ENCODE results near the gene PBRM1. TPM values are rescaled to one million over a fixed set of nuclear protein-coding genes. Genes with fewer than 3 reads are reported as not detected.
A peak's percentile ranks its signal among the peaks of the same experiment; 100 is the strongest.

The PBRM1 gene
- total RNA-seq, 1 donor from 2014 or later: 131 TPM

- H3K36me3 Mint-ChIP-seq (ENCODE audit: insufficient read depth): peaks cover 1% of the 10 kb centered on the region
- no peak for DNase-seq (ENCODE audit: low spot score, unreplicated experiment)
Measured at GRCh38 chr3:52532517-52532837, 153.2 kb downstream of the PBRM1 start.

DNA sequence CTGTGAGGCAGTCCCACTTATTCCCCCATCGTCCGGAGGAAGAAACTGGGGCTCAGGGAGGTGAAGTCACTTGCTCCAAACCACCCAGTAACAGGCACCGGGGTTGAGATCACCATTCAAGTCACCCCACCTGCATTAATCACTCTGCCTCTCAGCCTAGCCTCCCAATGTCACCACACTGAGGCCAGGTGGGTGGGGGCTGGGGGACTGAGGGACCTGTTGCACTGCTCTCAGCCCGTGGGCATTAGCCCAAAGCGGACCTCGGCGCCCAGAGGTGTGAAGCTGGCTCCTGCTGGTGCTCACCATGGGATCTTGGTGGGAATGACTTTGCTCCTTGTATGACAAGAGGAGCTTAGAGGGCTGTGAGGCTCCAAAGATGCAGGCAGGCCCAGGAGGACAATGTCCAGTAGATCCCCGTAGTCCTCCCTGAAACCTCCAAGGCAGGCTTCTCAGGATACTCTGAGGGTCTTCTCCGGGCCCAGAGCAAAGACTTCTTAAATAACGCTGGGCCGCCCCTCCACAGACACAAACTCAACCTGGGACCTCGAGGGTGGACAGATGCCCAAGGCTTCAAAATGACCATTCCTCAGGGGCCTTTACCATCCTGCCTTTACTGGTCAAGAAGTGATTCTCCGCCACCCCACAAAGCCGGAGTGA is 153.7 kb downstream of the PBRM1 start:
- H3K27ac Mint-ChIP-seq: peak overlapping the region; percentile 52

More at GRCh38 chr3:52532517-52532837, 153.2 kb downstream of the PBRM1 start:
- peaks cover 26% of the 10 kb centered on the region for H3K4me1 Mint-ChIP-seq (ENCODE audit: low read depth)
- H3K9me3 Mint-ChIP-seq (ENCODE audit: low read depth): no peaks in the 10 kb centered on the region
- H3K4me3 Mint-ChIP-seq (ENCODE audit: low read depth): peak overlapping the region; percentile 82
- no peaks in the 10 kb centered on the region for H3K27me3 Mint-ChIP-seq
- peak overlapping the region; percentile 52 for H3K27ac Mint-ChIP-seq
- no peak for TF ChIP-seq CTCF (IDR thresholded peaks at IDR 0.05; ENCODE audit: unreplicated experiment)

DNA sequence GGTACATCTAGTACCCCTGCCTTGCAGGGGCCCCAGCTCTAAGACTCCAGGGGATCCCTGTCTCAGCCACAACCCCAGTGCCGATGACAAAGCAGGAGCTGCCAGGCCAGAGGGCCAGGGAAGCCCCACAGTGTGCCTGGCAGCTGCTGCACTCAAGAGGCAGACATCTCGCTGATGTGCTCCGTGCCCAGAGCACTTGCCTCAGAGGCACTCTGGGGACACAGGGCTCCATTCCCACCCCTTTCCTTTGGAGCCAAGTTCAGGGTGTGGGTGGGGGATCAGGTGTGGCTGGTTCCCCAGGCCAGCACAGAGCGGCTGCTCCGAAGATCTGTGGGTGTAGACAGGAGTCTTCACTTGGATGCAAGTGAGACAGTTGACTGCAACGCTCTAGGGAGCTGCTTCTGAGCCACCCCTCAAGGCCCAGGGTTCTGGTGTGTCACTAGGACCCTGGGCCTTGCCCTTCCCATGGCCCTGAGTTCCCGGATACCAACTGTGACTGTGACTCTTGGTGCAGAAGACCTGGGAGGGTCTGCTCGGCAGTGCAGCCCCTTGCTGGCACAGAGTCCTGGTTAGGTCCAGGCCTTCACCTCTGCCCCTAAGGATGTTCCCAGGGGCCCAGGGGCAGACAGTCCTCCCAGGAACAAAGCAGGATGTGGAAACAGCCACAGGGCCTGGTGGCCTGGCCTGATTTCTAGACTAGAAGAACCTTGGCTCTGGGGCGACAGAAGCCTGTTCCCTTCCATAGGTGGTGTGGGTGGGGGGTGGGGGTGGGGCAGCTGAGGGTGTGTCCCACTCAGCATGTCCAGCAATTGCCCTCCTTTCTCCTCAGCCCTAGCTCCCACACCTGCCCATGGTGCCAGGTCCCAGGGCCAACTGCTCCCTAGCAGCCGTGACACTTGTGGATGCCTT is 154.5 kb downstream of the PBRM1 start:
- H3K4me1 Mint-ChIP-seq (ENCODE audit: low read depth): peaks cover 19% of the 10 kb centered on the region
- H3K36me3 Mint-ChIP-seq (ENCODE audit: insufficient read depth): peaks cover 3% of the 10 kb centered on the region
- no peak for DNase-seq (ENCODE audit: low spot score, unreplicated experiment)
- H3K4me3 Mint-ChIP-seq (ENCODE audit: low read depth): no peak overlapping the region
- no peak for TF ChIP-seq CTCF (IDR thresholded peaks at IDR 0.05; ENCODE audit: unreplicated experiment)
- no peaks in the 10 kb centered on the region for H3K9me3 Mint-ChIP-seq (ENCODE audit: low read depth)
- no peaks in the 10 kb centered on the region for H3K27me3 Mint-ChIP-seq
- H3K27ac Mint-ChIP-seq: no peak overlapping the region

More for the DNA sequence above, 153.7 kb downstream of the PBRM1 start:
- peaks cover 22% of the 10 kb centered on the region for H3K4me1 Mint-ChIP-seq (ENCODE audit: low read depth)
- no peaks in the 10 kb centered on the region for H3K27me3 Mint-ChIP-seq
- peak overlapping the region; percentile 82 for H3K4me3 Mint-ChIP-seq (ENCODE audit: low read depth)
- no peak for DNase-seq (ENCODE audit: low spot score, unreplicated experiment)
- no peak for TF ChIP-seq CTCF (IDR thresholded peaks at IDR 0.05; ENCODE audit: unreplicated experiment)
- H3K36me3 Mint-ChIP-seq (ENCODE audit: insufficient read depth): peaks cover 1% of the 10 kb centered on the region
- no peaks in the 10 kb centered on the region for H3K9me3 Mint-ChIP-seq (ENCODE audit: low read depth)

DNA sequence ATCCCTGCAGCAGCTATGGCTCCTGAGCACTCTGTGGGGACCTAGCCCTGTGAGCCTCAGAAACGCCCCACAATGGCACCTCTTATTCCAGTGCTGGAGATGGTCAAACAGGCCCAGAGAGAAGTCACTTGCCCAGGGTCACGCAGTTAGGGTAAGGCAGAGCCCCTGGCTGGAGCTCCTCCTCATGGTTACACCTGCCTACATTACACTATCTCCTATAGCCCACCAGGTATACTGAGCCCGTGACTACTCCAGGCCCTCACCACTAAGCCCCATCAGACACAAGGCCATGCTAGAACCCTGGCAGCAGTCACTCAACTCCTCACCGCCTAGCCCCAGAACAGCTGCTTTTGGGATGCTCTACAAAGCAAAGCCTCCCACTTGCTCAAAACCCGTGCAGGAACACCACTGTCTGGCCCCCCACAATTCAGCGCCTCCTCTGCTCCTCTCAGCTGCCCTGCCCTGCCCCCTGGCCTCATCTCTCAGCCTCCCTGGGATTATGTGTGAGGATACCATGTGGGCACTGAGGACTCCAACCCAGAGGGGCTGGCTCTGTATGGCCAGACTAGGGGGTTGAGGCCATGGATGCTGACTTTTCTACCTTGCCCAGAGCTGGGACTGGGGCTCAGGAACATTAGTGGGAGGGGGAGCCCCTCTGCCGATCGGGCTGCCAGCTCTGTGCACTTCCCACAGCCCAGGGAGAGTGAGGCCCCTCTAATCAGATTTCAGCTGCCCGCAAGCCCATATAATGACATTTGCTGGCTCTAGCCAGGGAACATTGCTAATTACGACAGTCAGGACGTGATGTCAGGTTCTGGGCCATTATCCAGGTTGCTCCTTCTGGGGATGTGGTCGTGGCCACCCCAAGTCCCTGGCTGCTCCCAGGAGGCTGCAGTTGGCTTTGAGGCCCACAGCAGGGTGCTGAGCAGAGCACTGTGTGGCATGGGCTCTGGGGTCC is 156.1 kb downstream of the PBRM1 start:
- peak overlapping the region; percentile 85 for H3K27ac Mint-ChIP-seq
- H3K4me3 Mint-ChIP-seq (ENCODE audit: low read depth): peak overlapping the region; percentile 35
- H3K27me3 Mint-ChIP-seq: no peaks in the 10 kb centered on the region
- no peaks in the 10 kb centered on the region for H3K9me3 Mint-ChIP-seq (ENCODE audit: low read depth)
- no peak for DNase-seq (ENCODE audit: low spot score, unreplicated experiment)
- H3K36me3 Mint-ChIP-seq (ENCODE audit: insufficient read depth): peaks cover 3% of the 10 kb centered on the region
- TF ChIP-seq CTCF (IDR thresholded peaks at IDR 0.05; ENCODE audit: unreplicated experiment): no peak
- H3K4me1 Mint-ChIP-seq (ENCODE audit: low read depth): peaks cover 11% of the 10 kb centered on the region

All from progenitor cell of endocrine pancreas (in vitro differentiated cells).